HG02970 (cell line): ENCODE results near the gene BRAP.
"Not testable (repeated sequence)": the region's sequence is repeated elsewhere in the genome, so short reads cannot be mapped to it uniquely, and the experiment has no call there.

ENCODE experiments used
- ATAC-seq: cut with Tn5 transposase; IDR thresholded peaks from one replicate; pipeline ENCODE4 v1.9.1; 2021; ENCODE audit warnings: mild to moderate bottlenecking, moderate library complexity, moderate number of reproducible peaks; ENCODE audit not compliant: unreplicated experiment, low FRiP score

Gene BRAP

GRCh38 chr12:111677186-111677585 lies 8.6 kb downstream of the BRAP start:
- no peak for ATAC-seq

- no peak for ATAC-seq
Observed at GRCh38 chr12:111673503-111673902, 12.3 kb downstream of the BRAP start.

GRCh38 chr12:111672822-111673381 lies 12.9 kb downstream of the BRAP start:
- ATAC-seq, result no peak

- no peak for ATAC-seq
Observed at GRCh38 chr12:111664961-111665865, 20.5 kb downstream of the BRAP start.

GRCh38 chr12:111664499-111664898 lies 21.3 kb downstream of the BRAP start:
- no peak for ATAC-seq

- no peak for ATAC-seq
Observed at GRCh38 chr12:111656016-111656415, 29.7 kb downstream of the BRAP start.

- no peak for ATAC-seq
Observed at GRCh38 chr12:111655356-111655755, 30.4 kb downstream of the BRAP start.

GRCh38 chr12:111653596-111653995 lies 32.2 kb downstream of the BRAP start:
- no peak for ATAC-seq

- ATAC-seq, result not testable (repeated sequence)
Observed at GRCh38 chr12:111652530-111652929, 33.2 kb downstream of the BRAP start.

- no peak for ATAC-seq
Observed at GRCh38 chr12:111650912-111651311, 34.8 kb downstream of the BRAP start.

GRCh38 chr12:111645433-111645832 lies 40.3 kb downstream of the BRAP start:
- ATAC-seq, result no peak

GRCh38 chr12:111643427-111643826 lies 42.3 kb downstream of the BRAP start:
- no peak for ATAC-seq

GRCh38 chr12:111642681-111643426 lies 42.9 kb downstream of the BRAP start:
- no peak for ATAC-seq

- ATAC-seq, result no peak
Observed at GRCh38 chr12:111640506-111640905, 45.2 kb downstream of the BRAP start.

GRCh38 chr12:111638556-111638955 lies 47.2 kb downstream of the BRAP start:
- ATAC-seq, result no peak

- ATAC-seq, result no peak
Observed at GRCh38 chr12:111636209-111636945, 49.4 kb downstream of the BRAP start.

- ATAC-seq, result no peak
Observed at GRCh38 chr12:111635524-111635923, 50.2 kb downstream of the BRAP start.

- no peak for ATAC-seq
Observed at GRCh38 chr12:111628505-111629260, 57.1 kb downstream of the BRAP start.

GRCh38 chr12:111626230-111626629 lies 59.5 kb downstream of the BRAP start:
- no peak for ATAC-seq

GRCh38 chr12:111624540-111624939 lies 61.2 kb downstream of the BRAP start:
- no peak for ATAC-seq
